GM23338 (cell line): Measurements from ENCODE around the gene MYLK2. TPM values are rescaled to one million over a fixed set of nuclear protein-coding genes. Genes with fewer than 3 reads are reported as not detected.

Experiments used
- ATAC-seq: fragments of 200-7000 bp; cut with Tn5 transposase; 3 replicates; pipeline ENCODE4 v1.9.1; 2020
- DNase-seq: peaks from one replicate; pipeline ENCODE4 v3.0.0-alpha.2; 2015; ENCODE audit warnings: low spot score
- H2AFZ ChIP-seq: fragments of 200-600 bp; sonication (generic); 2 replicates; pipeline ENCODE4 v1.8.0; 2016; ENCODE audit warnings: antibody characterized with exemption, mild to moderate bottlenecking, moderate library complexity
- H3F3A ChIP-seq: fragments of 200-600 bp; sonication (generic); replicated peaks from 2 replicates; pipeline ENCODE4 v1.8.0; 2017; ENCODE audit warnings: antibody characterized with exemption, mixed run types, low read depth
- H3K27ac ChIP-seq: fragments of 200-600 bp; sonication (generic); 2 replicates; pipeline ENCODE4 v1.6.1; 2016; ENCODE audit warnings: low read depth
- H3K27me3 ChIP-seq: fragments of 200-600 bp; sonication (generic); 2 replicates; pipeline ENCODE4 v1.8.0; 2016; ENCODE audit warnings: mild to moderate bottlenecking, mixed run types, moderate library complexity; ENCODE audit not compliant: insufficient read depth
- H3K36me3 ChIP-seq: fragments of 200-600 bp; sonication (generic); 2 replicates; pipeline ENCODE4 v1.8.0; 2016; ENCODE audit warnings: mild to moderate bottlenecking; ENCODE audit not compliant: insufficient read depth
- H3K4me1 ChIP-seq: fragments of 200-600 bp; sonication (generic); 2 replicates; pipeline ENCODE4 v1.8.0; 2016; ENCODE audit warnings: mild to moderate bottlenecking, moderate library complexity; ENCODE audit not compliant: insufficient read depth
- H3K4me2 ChIP-seq: fragments of 200-600 bp; sonication (generic); 2 replicates; pipeline ENCODE4 v1.7.1; 2017; ENCODE audit warnings: mixed run types
- H3K4me3 ChIP-seq: fragments of 200-600 bp; sonication (generic); 2 replicates; pipeline ENCODE4 v1.6.1; 2016; ENCODE audit warnings: mixed run types
- H3K79me2 ChIP-seq: fragments of 200-600 bp; sonication (generic); replicated peaks from 2 replicates; pipeline ENCODE4 v1.8.0; 2017; ENCODE audit warnings: mild to moderate bottlenecking; ENCODE audit not compliant: insufficient read depth
- H3K9me2 ChIP-seq: fragments of 200-600 bp; sonication (generic); 2 replicates; pipeline ENCODE4 v1.8.0; 2017; ENCODE audit not compliant: insufficient read depth
- H4K20me1 ChIP-seq: fragments of 200-600 bp; sonication (generic); replicated peaks from 2 replicates; pipeline ENCODE4 v1.8.0; 2017; ENCODE audit warnings: mild to moderate bottlenecking; ENCODE audit not compliant: insufficient read depth
- H3K27ac Mint-ChIP-seq: 2 replicates; pipeline ENCODE4 v1.8.0; 2020; ENCODE audit warnings: inconsistent platforms, mild to moderate bottlenecking, moderate library complexity, mixed read lengths
- H3K27me3 Mint-ChIP-seq: 3 replicates; pipeline ENCODE4 v1.8.0; 2022; ENCODE audit warnings: low read depth, mild to moderate bottlenecking, moderate library complexity, mixed read lengths, inconsistent platforms; ENCODE audit not compliant: insufficient read depth, poor library complexity
- H3K36me3 Mint-ChIP-seq: 3 replicates; pipeline ENCODE4 v1.8.0; 2021; ENCODE audit warnings: low read depth, mild to moderate bottlenecking, inconsistent platforms, moderate library complexity, mixed read lengths
- H3K4me1 Mint-ChIP-seq: 3 replicates; pipeline ENCODE4 v1.8.0; 2020; ENCODE audit warnings: mild to moderate bottlenecking, inconsistent platforms, mixed read lengths
- H3K4me3 Mint-ChIP-seq: 3 replicates; pipeline ENCODE4 v1.8.0; 2021; ENCODE audit warnings: moderate library complexity, mild to moderate bottlenecking, inconsistent platforms, mixed read lengths
- H3K9me3 Mint-ChIP-seq: 3 replicates; pipeline ENCODE4 v1.8.0; 2020; ENCODE audit warnings: moderate library complexity, mild to moderate bottlenecking, inconsistent platforms, mixed read lengths
- CTCF ChIP-seq, 2 experiments: fragments of 200-600 bp in 1 of 2; sonication (generic) in 1 of 2; conservative IDR thresholded peaks; 2 replicates each; pipeline versions ENCODE4 v1.5.1 to v1.6.1; 2016 to 2017; ENCODE audit warnings: antibody characterized with exemption in 2 of 2, low read depth in 2 of 2, mild to moderate bottlenecking in 2 of 2, moderate library complexity in 1 of 2
- ETS1 ChIP-seq: IDR thresholded peaks from 2 replicates; pipeline ENCODE4 v1.6.1; 2016; ENCODE audit warnings: antibody characterized with exemption
- NANOG ChIP-seq: IDR thresholded peaks from 2 replicates; pipeline ENCODE4 v1.6.1; 2016; ENCODE audit warnings: antibody characterized with exemption, borderline replicate concordance
- POLR2AphosphoS5 ChIP-seq: IDR thresholded peaks from 2 replicates; pipeline ENCODE4 v1.6.1; 2016; ENCODE audit warnings: antibody characterized with exemption, low read depth
- ZNF462 ChIP-seq: fragments of 250-450 bp; sonication (Bioruptor Pico); IDR thresholded peaks from 2 replicates; pipeline ENCODE4 v1.5.0; 2020; ENCODE audit warnings: mild to moderate bottlenecking, moderate library complexity
- polyA plus RNA-seq: library from polyadenylated mRNA; unstranded; fragments of >200 nt; fragmentation: Nextera tagmentation; extraction: Ambion mirVana; gene quantifications from 2 replicates; pipeline ENCODE4 v1.2.1, GENCODE V29; 2016
- total RNA-seq: library from RNA; depleted of rRNA; stranded (reverse); fragments of >200 nt; shearing (Covaris generic); gene quantifications from 2 replicates; pipeline ENCODE4 v1.2.3, GENCODE V29; 2014

Gene MYLK2
- total and polyA plus RNA-seq, 2 experiments from 2014 or later = 0.21 to 0.28 TPM

GRCh38 chr20:31841928-31842327 lies 22.8 kb downstream of the MYLK2 start (continued):
- no peak for TF ChIP-seq ZNF462 (CRISPR knock-in tag)

- H3K4me3 Mint-ChIP-seq = no peak overlapping the region
- no peak overlapping the region for H3K27ac ChIP-seq
- peaks cover 21% of the 10 kb centered on the region; the same call in 1 of the 2 replicates for H3K4me1 ChIP-seq
- peaks cover 24% of the 10 kb centered on the region for H3K4me1 Mint-ChIP-seq
- H3K27me3 ChIP-seq = 0 out of 2 replicates have a peak, but pooled peaks cover 7% of the 10 kb centered on the region
- H3F3A ChIP-seq = 0 out of 2 replicates have a peak, but pooled peaks cover 2% of the 10 kb centered on the region
- DNase-seq (peak; percentile 57), ATAC-seq (peak; percentile 23)
- H3K4me3 ChIP-seq = no peak overlapping the region
- 0 out of 2 replicates have a peak, but pooled peaks cover 5% of the 10 kb centered on the region for H3K9me2 ChIP-seq
- H3K36me3 Mint-ChIP-seq = no peaks in the 10 kb centered on the region
- H4K20me1 ChIP-seq = no peaks in the 10 kb centered on the region
- H3K9me3 Mint-ChIP-seq = peaks cover 11% of the 10 kb centered on the region; the same call in 1 of the 3 replicates
- H3K36me3 ChIP-seq = no peaks in the 10 kb centered on the region
- H3K27me3 Mint-ChIP-seq = peaks cover 5% of the 10 kb centered on the region
- H3K4me2 ChIP-seq = peak overlapping the region; percentile 35; the same call in 1 of the 2 replicates
- H3K79me2 ChIP-seq = no peaks in the 10 kb centered on the region
- no peak overlapping the region for H3K27ac Mint-ChIP-seq
- peak overlapping the region; percentile 94 for H2AFZ ChIP-seq
- TF ChIP-seq ETS1 (no peak), NANOG (no peak), POLR2AphosphoS5 (no peak), ZNF462 (CRISPR knock-in tag) (no peak), CTCF (conservative IDR thresholded peaks at IDR 0.05; ENCODE audit: low read depth in 2 of 2) (no peak)
Observed at GRCh38 chr20:31842471-31843157, 23.5 kb downstream of the MYLK2 start.
